ENCODE results near the gene PDAP1.
"Not testable (repeated sequence)": the region's sequence is repeated elsewhere in the genome, so short reads cannot be mapped to it uniquely, and the experiment has no call there.

- TF ChIP-seq CTCF, POLR2A, POLR2AphosphoS5, EP300 (IDR thresholded peaks at IDR 0.05): not testable (repeated sequence)
These were observed 23.6 kb upstream of the PDAP1 start for GRCh38 chr7:99431756-99432540.

Measured in sigmoid colon (tissue), 4 donors.